ENCODE measurements around the gene MAPK14.

The MAPK14 gene

DNA sequence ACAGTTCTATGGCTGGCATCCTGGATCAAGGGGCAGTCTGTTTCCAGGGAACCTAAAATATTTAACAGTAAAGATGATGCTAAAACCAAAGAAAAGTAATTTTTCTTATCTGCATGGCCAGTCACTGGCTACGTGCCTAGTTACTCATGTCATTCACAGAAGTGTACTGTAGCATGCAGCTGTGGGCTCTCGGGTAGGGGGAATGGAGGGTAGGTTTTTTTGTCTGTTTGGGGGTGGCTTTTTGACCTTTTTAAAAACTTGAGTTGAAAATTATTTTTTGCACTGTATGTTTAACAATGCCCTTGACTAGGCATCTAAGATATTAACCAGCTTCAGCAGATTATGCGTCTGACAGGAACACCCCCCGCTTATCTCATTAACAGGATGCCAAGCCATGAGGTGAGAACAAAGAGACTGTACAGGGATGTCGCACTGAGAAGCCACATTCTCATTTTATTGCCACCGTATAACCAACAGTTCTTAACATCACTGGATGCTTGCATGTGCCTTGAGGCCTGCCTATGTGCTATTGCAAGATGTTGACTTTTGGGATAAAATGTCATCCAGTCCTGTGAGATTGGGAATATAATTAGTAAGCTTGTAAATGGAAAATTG is 72.4 kb downstream of the MAPK14 start:
- no peak for DNase-seq

DNA sequence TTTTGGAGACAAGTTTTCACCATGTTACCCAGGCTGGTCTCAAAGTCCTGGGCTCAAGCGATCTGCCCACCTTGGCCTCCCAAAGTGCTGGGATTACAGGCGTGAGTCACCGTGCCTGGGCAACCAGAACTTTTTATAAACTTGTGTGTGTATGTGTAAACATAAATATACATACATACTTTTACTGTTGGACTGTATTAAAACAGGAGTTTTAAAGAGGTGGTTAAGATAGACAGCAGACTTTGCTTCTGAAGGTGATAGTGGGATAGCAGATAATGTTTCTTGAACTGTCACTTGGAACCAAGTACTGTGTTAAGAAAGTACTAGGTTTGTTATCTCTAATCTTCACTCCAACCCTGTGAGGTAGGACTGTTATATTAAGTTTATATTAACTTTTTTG is 74.1 kb downstream of the MAPK14 start:
- no peak for DNase-seq

DNA sequence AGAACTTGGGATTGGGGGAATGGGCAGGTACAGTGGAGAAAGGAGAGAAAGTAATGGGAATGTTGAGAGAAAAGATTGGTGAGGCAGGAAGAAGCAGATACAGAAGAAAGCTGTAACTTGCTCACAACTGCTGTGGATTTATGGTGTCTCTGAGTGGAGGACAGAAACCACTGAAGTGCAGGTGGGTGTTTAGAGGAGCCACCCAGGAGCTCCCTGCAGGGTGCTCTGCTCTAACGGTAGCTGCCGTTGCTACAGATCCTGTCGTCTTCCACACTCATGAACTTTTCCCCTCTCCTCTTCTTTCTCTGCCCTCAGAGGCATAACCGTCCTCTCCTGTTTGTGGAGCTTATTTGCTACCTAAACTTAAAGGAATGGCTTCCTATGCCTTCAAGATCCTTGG is 75.2 kb downstream of the MAPK14 start:
- no peak for DNase-seq

DNA sequence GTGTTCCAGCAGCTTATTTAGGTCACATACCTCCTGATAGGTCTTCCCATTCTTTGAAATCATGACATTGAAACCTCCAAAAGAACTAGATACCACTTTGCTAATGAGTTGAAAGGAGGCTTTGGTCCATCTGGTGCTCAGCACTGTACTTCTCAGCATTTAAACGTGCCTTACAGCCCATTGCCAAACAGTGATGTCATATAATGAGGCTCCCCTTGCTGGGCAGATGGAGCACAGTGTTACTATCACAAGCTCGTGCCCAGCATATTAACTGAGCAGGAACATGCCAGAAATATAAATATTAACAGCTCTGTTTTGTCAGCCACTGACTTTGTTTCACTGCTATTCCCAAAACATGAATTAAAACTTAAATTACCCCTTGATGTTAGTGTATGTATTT is 77.2 kb downstream of the MAPK14 start:
- no peak for DNase-seq

DNA sequence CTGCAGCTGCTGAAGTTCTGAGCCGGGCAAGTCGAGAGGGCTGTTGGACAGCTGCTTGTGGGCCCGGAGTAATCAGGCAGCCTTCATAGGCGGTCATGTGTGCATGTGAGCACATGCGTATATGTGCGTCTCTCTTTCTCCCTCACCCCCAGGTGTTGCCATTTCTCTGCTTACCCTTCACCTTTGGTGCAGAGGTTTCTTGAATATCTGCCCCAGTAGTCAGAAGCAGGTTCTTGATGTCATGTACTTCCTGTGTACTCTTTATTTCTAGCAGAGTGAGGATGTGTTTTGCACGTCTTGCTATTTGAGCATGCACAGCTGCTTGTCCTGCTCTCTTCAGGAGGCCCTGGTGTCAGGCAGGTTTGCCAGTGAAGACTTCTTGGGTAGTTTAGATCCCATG is 81.5 kb downstream of the MAPK14 start:
- no peak for DNase-seq

DNA sequence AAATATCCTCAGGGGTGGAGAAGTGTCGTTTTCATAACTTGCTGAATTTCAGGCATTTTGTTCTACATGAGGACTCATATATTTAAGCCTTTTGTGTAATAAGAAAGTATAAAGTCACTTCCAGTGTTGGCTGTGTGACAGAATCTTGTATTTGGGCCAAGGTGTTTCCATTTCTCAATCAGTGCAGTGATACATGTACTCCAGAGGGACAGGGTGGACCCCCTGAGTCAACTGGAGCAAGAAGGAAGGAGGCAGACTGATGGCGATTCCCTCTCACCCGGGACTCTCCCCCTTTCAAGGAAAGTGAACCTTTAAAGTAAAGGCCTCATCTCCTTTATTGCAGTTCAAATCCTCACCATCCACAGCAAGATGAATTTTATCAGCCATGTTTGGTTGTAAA is 82.4 kb downstream of the MAPK14 start:
- no peak for DNase-seq

GRCh38 chr6:36110863-36111262 is 83.3 kb downstream of the MAPK14 start:
- no peak for DNase-seq

GRCh38 chr6:36111526-36111925 is 83.9 kb downstream of the MAPK14 start:
- no peak for DNase-seq

- no peak for DNase-seq
Observed at GRCh38 chr6:36113049-36113448, 85.4 kb downstream of the MAPK14 start.

GRCh38 chr6:36113703-36114102 is 86.1 kb downstream of the MAPK14 start:
- no peak for DNase-seq

DNA sequence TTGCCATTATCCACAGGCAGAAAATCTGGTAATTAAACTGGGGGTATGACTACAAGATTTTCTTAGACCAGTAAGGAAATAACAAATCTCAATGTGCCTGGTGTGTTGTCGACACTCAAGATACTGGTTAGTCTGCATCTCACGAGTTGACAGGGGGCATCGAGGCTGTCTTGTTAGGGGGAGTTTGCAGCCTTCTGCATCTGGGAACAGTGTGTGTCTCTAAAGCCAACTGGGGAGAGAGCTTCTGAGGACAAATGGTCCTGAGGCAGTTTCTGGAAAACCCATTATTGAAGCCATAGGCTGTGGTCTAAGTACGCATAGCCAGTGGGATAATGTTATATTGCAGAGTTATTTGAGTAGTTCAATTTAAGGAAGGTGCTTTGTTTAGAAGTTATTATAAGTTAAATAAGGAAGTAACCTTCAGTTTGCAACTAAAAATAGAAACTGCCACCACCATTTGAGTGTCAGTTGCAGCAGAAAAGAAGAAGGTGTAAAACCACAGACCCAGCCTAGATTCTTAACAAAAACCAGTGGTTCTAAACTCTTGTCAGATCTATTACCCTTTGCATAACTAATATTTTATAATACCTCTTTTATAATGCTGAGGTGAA is 87.3 kb downstream of the MAPK14 start:
- no peak for DNase-seq

GRCh38 chr6:36115412-36115811 is 87.8 kb downstream of the MAPK14 start:
- no peak for DNase-seq

DNA sequence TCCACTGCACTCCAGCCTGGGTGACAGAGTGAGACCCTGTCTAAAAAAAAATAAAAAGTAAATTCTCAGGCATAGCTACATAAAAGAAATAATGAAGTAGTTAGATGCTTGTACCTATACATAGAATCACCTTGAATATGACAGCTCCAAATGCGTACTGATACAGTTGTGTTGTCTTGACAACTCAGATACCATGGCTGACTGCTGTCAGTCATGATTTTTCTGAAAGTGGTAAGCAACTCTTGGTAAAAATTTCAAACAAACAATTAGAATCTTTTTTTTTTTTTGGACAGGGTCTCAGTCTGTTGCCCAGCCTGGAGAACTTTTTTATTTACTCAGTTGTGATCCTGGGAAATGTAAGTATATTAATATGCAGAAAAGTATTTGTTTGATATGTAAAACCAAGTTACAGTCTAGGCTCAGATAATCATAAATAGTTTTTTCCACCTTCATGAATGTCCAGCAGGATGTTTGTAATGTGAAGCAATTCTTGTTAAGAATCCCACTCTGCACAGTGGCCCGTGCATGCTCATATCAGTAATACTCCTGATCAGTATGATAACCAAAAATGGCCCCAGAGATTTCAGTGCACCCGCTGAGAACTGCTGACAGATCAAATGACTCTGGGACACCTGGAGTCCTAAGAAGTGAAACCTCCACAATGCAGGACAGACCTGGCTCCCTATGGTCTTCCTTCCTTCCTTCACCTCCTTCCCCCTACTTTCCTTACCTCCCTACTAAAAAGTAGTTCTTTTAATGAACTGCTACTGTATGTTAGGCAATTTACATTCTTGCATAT is 88.7 kb downstream of the MAPK14 start:
- DNase-seq: no peak

GRCh38 chr6:36116943-36117342 is 89.3 kb downstream of the MAPK14 start:
- DNase-seq: no peak

DNA sequence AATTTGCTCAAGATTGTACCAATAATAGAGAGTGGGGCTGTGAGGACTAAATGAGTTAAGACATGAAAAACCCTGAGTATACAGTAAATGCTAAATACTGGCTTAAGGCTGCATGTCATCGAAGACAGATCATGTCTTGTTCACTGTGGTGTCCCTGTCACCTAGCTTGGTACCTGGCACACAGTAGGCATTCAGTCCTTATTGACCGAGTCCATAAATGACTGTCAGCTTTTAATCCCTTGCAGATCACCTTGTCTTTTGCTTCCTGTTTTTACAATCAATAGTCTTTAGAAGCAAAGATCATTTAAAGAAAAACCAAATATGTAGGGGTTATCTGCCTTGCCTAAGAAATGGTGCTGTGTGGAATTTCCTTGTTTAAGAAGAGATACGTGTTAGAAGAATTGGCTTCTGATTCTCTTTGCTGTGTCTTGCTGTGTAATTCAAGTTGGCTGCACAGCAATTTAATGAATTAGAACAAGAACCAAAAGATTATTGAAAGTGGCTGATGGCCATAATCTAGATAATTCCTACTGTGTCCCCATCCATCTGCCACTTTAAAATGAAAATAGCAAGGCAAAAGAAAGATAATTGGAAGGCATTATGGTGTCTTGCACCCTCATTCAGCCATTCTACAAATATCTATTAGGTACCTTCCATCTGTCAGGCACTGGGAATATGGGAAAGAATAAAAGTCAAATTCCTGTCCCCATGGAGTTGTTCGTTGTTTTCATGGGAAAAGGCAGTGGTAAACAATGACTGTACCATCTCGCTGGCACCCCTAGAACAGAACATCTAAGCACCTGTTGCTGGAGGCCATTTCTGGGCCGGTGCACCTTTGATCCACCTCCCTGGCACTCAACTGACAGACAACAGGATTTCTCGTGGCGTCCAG is 90.3 kb downstream of the MAPK14 start:
- DNase-seq: no peak

DNA sequence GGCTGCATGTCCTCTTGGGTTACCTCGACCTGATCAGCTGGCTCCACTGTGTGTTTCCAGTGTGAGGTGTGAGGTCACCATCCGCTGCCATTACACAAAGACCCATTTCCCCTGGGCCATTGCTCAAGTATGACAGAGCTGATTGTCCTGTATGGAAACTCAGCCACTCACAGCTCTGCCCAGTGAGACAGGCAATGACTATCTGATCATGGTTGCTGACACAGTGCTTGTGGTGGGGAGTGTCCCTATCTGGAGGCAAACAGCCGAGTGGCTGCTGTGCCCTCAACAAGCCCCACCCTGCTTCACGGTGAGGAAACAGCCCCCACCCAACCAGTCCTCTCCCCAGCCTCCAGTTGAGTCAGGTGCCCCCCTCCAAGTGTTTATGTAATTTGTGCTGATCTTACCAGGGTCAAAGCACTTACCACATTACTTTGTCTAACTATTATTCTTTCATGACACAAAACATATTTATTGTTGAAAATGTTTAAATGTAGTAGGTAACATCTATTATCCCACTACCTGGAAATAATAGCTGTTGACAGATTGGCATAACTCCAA is 91.0 kb downstream of the MAPK14 start:
- no peak for DNase-seq

DNA sequence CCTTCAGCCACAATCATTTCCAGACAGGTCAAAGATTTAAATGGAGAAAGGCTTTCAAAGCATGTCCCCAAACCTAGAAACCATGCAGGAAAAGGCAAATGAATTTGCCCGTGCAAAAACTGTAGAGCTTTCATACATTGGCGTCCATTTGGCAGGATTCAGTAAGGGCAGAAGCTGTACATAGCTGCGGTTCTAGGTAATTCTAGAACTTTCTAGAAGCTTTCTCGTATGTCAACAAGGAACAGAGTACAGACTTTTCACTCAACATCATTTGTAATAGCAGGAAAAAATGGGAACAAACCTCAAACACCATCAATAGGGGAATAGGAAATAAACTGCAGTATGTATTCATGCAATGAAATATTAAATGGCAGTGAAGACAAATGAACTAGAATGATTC is 91.6 kb downstream of the MAPK14 start:
- no peak for DNase-seq

GRCh38 chr6:36120018-36120417 is 92.4 kb downstream of the MAPK14 start:
- DNase-seq: no peak

DNA sequence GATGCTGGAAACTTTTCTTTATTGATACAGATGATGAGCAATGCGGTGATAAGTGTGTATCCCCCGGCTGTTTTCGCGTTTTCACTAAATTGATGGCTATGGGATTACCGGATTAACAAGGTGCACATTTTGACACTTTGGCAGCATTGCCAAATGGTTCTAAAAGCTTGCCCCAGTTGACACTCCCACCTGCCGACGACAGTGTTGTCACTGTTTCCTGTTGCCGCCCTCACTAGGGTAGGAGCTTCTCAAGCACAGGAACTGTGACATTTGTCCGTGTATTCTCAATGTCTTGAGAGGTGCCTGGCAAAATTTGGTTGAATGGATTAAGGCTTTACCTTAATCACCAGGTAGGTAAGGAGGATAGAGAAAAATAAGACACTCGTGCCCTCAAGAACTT is 92.9 kb downstream of the MAPK14 start:
- DNase-seq: no peak

DNA sequence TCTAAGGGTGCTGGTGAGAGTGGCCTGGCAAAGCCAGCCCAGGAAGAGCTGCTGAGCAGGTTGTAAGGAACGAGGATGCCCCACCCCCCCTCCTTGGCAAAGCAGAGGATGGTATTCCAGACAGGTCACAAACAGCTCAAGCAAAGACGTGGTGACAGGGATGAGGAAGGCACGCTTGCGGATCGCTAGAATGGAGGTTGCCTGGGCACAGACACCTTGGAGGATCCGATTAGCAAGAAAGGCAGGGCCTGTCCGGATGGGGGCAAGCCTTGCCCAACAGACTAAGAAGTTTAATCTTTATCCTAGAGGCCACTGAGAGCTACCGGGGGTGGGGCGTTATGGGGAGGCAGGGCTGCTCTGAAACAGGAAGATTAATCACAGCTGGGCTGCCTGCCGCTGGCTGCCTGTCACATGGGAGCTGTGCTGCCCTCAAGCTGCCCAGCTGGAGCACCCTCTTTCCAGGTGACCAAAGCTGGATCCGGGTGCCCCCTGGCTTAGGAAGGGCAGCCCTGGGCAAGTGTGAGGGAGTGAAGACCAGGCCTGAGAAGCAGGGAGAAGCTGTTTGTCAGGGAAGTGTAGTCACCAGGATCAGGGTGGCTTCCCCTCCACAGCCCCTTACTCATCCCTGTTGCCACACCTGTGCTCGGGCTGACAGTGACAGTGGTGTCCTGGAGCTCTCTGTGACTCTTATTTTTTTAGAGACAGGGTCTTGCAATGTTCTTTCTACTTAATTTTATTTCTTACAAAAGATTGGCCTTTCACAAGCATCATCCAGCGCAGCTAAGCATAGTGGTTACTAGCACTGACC is 93.6 kb downstream of the MAPK14 start:
- no peak for DNase-seq

Measured in hypothalamus (tissue), 51 donors.